Activated gamma-delta T cell treated with Interleukin-2 at 50 U/mL for 16 hours (primary cell): ENCODE data around the gene SLCO4C1.
"Not testable (repeated sequence)": the region's sequence is repeated elsewhere in the genome, so short reads cannot be mapped to it uniquely, and the experiment has no call there.

Experiments
- DNase-seq: peaks from one replicate; pipeline ENCODE4 v3.0.0-alpha.2; 2020

The SLCO4C1 gene, protein sequence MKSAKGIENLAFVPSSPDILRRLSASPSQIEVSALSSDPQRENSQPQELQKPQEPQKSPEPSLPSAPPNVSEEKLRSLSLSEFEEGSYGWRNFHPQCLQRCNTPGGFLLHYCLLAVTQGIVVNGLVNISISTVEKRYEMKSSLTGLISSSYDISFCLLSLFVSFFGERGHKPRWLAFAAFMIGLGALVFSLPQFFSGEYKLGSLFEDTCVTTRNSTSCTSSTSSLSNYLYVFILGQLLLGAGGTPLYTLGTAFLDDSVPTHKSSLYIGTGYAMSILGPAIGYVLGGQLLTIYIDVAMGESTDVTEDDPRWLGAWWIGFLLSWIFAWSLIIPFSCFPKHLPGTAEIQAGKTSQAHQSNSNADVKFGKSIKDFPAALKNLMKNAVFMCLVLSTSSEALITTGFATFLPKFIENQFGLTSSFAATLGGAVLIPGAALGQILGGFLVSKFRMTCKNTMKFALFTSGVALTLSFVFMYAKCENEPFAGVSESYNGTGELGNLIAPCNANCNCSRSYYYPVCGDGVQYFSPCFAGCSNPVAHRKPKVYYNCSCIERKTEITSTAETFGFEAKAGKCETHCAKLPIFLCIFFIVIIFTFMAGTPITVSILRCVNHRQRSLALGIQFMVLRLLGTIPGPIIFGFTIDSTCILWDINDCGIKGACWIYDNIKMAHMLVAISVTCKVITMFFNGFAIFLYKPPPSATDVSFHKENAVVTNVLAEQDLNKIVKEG

DNA sequence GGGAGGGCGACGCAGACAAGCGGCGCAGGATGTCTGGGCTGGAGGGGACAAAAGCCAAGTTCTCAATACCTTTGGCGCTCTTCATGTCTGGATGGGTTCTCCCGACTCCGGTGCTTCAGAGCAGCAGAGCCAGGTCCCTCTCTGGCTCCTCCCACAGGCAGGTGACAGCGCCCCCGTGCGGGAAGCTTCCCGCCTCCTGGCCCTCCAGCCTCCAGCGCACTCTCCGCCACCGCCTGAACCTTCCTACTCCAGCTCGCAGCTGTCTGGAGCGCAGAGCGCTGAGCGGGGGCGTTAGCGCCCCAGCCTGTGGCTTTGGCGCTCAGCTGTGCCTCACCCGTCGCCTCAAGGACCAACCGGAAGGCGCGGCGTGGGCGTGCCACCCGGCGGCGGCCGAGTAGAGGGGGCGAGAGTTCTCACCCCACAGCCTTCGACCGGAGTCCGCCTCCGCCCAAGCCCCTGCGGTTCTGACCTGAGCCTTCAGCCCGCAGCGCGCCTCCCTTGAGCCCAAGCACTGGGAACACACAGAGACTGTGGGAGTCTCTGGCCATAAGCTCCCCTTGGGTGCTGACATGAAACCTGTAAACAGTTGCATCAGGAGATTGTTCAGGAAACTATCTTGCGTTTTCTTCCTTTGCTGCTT is at the start of gene SLCO4C1:
TSS of gene SLCO4C1 (minus strand) at position 107 of the 640 bp plus-strand sequence. CDS start at position 85, 22 bp downstream.
- DNase-seq, result peak; percentile 70

DNA sequence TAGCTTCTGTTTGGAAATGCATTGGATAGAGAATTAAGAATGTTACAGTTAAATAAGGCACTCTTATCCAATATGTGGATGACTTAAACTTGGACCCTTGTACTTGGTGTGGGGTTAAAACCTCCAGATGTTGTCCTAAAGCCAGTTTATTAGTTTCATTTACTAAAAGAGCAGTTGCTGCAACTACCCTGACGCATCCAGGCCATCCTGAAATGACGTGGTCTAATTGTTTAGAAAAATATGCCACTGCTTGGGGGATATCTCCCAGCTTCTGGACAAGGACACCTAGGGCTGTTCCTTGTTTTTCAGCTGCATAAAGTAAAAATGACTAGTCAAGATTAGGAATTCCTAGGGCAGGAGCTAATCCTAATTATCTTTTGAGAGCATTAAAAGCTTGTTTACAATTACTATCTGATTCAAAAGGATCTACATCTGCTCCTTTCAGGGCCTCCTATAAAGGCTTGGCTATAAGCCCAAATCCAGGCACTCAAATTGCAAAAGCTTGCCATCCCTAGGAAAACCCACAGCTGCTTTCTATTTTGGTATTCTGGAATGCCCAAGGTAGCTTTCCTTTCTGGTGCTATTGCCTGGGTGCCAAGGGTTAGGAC is 45.7 kb upstream of the SLCO4C1 start:
- no peak for DNase-seq

DNA sequence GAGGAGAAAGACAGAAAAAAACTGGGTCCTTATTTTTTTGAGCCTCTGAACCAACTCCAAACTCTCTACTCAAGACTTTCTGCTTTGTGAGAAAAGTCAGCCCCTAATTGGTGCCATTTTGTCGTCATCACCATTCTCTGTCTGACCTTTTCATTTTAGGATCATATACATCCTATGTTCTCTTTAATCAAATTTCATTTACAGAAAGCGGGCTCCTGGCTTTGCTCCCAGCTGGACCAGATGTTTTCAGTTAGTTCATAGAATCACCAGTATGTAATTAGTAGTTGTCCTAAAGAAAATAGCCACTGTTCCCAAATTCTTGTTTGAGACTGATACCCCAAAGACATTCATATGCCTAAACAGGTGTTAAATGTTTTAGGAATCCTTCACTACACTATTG is 28.6 kb upstream of the SLCO4C1 start:
- no peak for DNase-seq

DNA sequence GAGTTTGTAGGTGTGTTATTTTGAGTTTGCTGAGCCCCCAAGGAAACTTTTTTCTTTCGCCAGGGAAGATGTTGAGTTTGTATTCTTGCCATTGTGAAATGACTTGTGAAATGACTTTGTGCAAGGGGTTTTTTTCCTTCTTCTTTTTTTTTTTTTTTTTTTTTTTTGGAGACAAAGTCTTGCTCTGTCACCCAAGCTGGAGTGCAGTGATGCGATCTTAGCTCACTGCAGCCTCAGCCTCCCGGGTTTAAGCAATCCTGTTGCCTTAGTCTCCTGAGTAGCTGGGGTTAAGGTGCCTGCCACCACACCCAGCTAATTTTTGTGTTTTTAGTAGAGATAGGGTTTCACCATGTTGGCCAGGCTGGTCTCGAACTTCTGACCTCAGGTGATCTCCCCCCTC is 22.7 kb upstream of the SLCO4C1 start:
- not testable (repeated sequence) for DNase-seq

DNA sequence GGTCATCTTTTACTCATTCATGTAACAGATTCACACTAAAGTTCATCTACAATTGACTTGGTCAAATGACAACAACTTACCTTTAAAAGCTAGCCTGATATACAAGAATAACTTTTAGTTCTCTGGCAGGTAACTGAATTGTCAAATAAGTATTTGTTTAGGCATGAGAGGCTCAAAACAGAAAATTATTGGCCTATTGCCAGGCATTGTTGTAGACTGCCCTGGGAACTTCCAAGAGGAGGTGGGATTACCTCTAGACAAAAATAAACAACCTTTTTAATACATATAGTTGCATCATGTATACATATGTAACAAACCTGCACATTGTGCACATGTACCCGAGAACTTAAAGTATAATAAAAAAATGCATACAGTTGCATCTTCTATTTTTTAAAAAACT is 18.2 kb upstream of the SLCO4C1 start:
- DNase-seq, result no peak

- DNase-seq, result no peak
Observed at GRCh38 chr5:102313912-102314311, 17.8 kb upstream of the SLCO4C1 start.

DNA sequence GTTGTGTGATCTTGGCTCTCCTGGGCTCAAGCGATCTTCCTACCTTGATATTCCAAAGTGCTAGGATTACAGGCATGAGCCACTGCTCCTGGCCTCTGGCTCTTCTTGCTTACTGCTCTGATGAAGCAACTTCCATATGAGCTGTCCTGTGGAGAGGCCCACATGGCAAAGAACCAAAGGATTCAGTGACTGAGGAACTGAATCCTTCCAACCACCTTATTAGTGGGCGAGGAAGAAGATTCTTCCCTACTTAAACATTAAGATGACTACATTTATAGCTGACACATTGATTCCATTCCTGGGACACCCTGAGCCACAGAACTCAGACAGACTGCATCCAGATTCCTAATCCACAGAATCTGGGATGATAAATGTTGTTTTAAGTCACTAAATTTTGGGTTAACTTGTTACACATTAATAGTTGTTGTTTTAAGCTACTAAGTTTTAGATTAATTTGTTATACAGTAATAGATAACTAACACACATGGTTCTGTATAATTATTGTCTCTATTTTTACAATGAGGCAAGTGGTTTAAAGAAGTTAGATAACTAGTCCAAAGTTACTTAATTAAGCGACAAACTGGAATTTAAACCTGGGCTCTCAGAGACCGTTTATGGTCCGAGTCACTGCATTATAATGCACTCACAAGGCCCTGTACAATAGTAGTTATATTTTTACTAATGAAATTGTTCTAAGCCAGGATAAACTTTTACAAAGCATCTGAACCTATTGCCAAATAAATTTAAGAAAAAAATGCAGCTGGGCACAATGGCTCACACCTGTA is 16.7 kb upstream of the SLCO4C1 start:
- no peak for DNase-seq

GRCh38 chr5:102309586-102309985 is 13.5 kb upstream of the SLCO4C1 start:
- DNase-seq, result no peak

DNA sequence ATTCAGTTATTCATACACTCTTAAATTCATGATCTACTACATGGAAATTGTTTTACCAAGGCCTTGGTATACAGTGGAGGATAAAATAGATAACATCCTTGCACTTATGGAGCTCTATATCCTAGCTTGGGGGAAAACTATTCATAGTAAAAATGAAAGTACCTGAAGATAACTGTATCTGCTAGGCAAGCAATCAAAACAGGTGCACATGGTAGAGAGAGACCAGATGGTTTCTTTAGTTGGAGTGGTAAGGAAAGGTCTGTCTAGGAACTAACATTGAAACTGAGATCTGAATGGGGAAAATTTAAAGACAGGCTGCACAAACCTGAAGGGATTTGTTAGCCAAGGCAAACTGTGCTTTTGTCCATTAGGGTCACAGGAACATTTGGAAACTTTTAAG is 11.1 kb upstream of the SLCO4C1 start:
- DNase-seq, result no peak

GRCh38 chr5:102306121-102306520 is 10.0 kb upstream of the SLCO4C1 start:
- DNase-seq, result no peak

GRCh38 chr5:102295534-102296177 is 428 bp downstream of the SLCO4C1 start:
- DNase-seq, result no peak

DNA sequence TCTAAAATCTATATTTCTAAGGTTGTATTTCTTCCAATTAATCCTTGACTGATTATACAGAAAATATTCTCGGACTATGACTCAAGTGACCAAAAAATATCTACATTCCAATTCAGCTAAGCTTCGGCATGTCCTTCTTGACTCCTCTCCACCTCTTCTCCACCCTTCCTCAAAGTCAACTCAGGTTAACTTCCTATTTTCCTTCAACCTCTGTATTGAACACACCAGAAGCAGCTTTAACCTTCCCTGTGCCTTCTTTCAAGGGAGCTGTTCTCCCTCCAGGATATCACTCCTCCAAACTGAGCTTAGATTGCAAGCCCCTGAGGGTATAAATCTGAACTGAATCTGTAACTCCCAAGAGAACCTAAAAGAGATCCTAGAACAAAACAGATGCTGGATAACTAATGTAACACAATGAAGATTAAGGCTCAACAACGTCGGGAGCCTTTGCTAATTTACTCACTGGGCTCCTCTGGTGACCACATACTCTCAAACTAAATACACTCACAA is 1.1 kb downstream of the SLCO4C1 start:
- DNase-seq, result no peak

GRCh38 chr5:102290004-102290403 is 6.1 kb downstream of the SLCO4C1 start:
- DNase-seq, result no peak

DNA sequence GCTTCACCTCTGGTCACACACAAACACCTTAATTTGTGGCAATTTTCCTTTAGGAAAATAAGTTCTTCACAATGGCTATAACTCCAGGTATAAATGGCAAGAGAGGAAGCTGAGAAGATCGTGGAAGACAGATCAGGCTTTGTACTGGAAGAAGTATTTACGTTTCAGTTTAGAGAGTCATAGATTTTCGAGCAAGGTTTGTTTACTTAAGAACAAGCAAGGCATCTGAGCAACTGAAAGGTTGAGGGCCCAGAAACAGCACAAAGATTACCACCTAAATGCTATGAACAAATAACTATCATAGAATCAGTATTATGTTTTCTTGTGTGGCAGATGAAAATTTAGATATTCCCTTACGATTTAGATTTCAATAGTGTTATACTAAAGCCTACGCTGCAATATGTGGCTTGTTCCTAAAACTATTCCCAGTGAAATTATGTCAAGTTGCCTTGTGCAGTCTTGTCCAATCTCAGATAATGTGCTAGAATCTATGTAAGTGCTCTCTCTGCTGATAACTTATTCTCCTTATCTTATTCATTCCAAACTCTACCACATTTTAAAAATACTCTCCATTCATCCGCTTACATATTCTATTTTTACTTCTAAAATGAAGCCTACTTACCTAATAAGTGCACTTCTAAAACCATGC is 6.7 kb downstream of the SLCO4C1 start:
- DNase-seq, result no peak

GRCh38 chr5:102288630-102289029 is 7.5 kb downstream of the SLCO4C1 start:
- no peak for DNase-seq

DNA sequence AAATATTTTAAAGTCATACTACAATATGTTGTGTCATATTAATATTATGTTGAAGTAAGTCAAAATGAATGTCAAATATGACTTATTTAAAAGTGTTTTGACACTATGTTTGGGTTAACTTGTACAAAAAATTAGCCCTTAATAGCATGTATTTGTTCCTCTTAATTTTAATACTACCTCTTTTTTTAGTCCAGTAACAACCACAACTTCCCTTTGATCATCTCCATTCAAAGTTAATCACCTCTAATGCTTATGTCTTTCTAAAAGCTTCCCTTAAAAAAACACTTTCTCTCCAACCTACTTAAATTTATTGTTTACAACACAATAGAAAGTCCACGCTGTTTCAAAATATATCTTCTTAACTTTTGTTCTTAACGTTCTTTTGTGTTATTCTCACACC is 9.6 kb downstream of the SLCO4C1 start:
- DNase-seq, result no peak

DNA sequence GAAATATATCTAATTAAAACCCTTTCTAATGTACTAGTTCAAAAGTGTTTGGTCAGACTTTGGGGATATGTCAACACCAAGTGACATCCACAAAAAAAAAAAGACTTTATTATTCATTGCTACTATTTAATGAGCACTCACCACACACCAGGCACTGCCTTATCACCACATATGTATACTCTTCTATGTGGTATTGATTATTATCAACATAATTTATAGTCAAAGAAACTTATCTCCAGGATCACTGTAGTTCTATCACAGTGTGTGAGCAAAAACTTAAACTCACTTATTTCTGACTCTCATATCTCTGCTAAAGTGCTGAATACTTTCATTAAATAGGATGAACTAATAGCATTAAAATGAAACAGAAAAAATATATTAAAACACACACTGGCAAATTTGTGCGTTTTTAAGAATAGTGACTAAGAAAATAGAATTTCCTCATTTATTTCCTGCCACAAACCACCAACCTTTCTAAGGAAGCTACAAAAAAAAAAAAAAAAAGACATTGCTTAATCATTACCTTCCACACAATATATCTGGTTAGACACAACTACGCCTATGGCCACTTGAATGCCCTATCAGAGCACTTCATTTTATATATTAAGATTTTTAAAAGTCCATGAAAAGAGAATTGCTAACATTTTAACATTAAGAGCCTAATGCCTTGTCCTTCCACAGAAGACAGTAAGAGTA is 12.8 kb downstream of the SLCO4C1 start:
- DNase-seq, result no peak

DNA sequence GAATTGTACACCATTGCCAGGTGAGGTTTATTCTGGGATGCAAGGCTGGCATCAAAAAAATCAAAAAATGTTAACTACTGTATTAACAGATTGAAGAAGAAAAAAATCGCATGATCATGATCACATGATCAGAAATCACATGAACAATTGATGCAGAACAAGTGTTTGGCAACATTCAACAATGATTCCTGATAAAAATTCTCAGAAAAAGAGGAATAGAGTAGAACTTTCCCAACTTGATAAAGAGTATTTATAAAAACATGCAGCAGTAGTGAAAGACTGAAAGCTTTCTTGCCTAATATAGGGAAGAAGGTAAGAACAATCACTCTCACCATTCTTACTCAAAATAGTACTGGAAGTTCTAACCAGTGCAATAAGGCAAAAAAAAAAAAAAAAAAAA is 16.4 kb downstream of the SLCO4C1 start:
- DNase-seq, result no peak

GRCh38 chr5:102278231-102278630 is 17.9 kb downstream of the SLCO4C1 start:
- no peak for DNase-seq

DNA sequence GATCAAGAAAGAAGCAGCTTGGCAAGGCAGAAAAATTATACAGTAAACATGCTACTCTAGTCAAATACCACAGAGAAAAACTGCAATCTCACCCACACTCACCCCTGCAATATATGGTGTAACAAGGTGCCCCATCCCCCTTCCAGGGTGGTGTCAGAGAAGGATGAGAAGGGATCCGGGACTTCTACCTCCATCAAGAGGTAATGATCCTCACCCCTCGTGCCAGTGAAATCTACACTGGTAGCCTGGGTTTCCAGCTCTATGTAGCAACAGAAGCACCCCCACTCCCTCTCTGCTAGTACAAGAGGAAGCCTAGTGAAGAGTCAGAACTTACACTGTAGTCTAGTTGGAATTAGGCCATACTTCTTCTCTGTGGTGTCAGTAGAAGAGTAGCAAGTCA is 18.9 kb downstream of the SLCO4C1 start:
- DNase-seq, result no peak

GRCh38 chr5:102271759-102272158 is 24.3 kb downstream of the SLCO4C1 start:
- DNase-seq, result no peak
